Transverse colon (tissue), 4 donors: Measurements from ENCODE around the gene SDK1. TPM values are rescaled to one million over a fixed set of nuclear protein-coding genes. Genes with fewer than 3 reads are reported as not detected.

Experiments used
- DNase-seq: peaks from one replicate; pipeline ENCODE4 v3.0.0-alpha.2; 2019
- H3K27ac ChIP-seq, 4 donors: fragments of 200-600 bp; sonication (generic); 2 replicates each; pipeline ENCODE4 v1.5.1; 2016 to 2018; ENCODE audit warnings: inconsistent platforms in 4 of 4
- H3K27me3 ChIP-seq: fragments of 200-600 bp; sonication (generic); 2 replicates; pipeline ENCODE4 v1.5.1; 2017; ENCODE audit warnings: inconsistent platforms
- H3K36me3 ChIP-seq, 4 donors: fragments of 200-600 bp; sonication (generic); 2 replicates each; pipeline ENCODE4 v1.5.1; 2017 to 2019; ENCODE audit warnings: inconsistent platforms in 4 of 4
- H3K4me1 ChIP-seq, 4 donors: fragments of 200-600 bp; sonication (generic); 2 replicates each; pipeline ENCODE4 v1.5.1; 2017 to 2020; ENCODE audit warnings: inconsistent platforms in 4 of 4
- H3K4me3 ChIP-seq, 4 donors: fragments of 200-600 bp; sonication (generic); 1 replicate in 1 of 4; 2 replicates in 3 of 4; pipeline versions ENCODE4 v1.5.1 to v1.6.1; 2017 to 2019; ENCODE audit warnings: inconsistent platforms in 4 of 4
- H3K9me3 ChIP-seq, 2 donors: fragments of 200-600 bp; sonication (generic); 2 replicates each; pipeline ENCODE4 v1.5.1; 2017 to 2019; ENCODE audit warnings: inconsistent platforms in 2 of 2
- CTCF ChIP-seq, 5 experiments: fragments of 200-600 bp in 3 of 5; fragments of 450-650 bp in 2 of 5; sonication (generic) in 3 of 5; IDR thresholded peaks; 1 replicate in 2 of 5; 2 replicates in 3 of 5; pipeline ENCODE4 v1.5.1; 2016 to 2017; ENCODE audit warnings: antibody characterized with exemption in 5 of 5, inconsistent platforms in 3 of 5, mild to moderate bottlenecking in 2 of 5, moderate library complexity in 1 of 5
- EP300 ChIP-seq: sonication (generic); formaldehyde crosslinking; IDR thresholded peaks from one replicate; pipeline ENCODE4 v1.6.1; 2017; ENCODE audit warnings: antibody characterized with exemption, low read depth
- POLR2A ChIP-seq: fragments of 450-650 bp; IDR thresholded peaks from one replicate; pipeline ENCODE4 v1.6.1; 2016; ENCODE audit warnings: antibody characterized with exemption, mild to moderate bottlenecking, moderate library complexity
- POLR2AphosphoS5 ChIP-seq, 3 donors: sonication (generic); formaldehyde crosslinking; IDR thresholded peaks; one replicate each; pipeline ENCODE4 v1.6.1; 2016; ENCODE audit warnings: antibody characterized with exemption in 3 of 3
- WGBS, 2 donors: methylation state at CpG; one replicate each; pipeline ENCODE4 v1.1.5; 2018; ENCODE audit warnings: low coverage in 1 of 2; 5-methylcytosine and 5-hydroxymethylcytosine counted together
- in situ Hi-C, 4 donors: fragments of 200-750 bp; cut with MboI; loops; one replicate each; pipeline versions ENCODE4 v1.15.0 to v1.15.1; 2017; ENCODE audit warnings: low sequenced_read_pairs in 3 of 4, low pct_ligation_motif_present in 1 of 4, low pct_unique_long_range_greater_than_20kb in 1 of 4
- intact Hi-C: fragments of 100-400 bp; cut with DNase I; formaldehyde crosslinking; loops from one replicate; pipeline ENCODE4 v1.15.1; 2023; ENCODE audit warnings: low total_unique reads
- total RNA-seq, 4 donors: library from RNA; depleted of rRNA; stranded (reverse); fragments of >200 nt; gene quantifications; one replicate each; pipeline ENCODE4 v1.1.0, GENCODE V29; 2016

The SDK1 gene
- total RNA-seq, 4 donors from 2014 or later: 4.0 to 8.6 (median 5.4) TPM

- no peak for TF ChIP-seq POLR2AphosphoS5 (IDR thresholded peaks at IDR 0.05)
- TF ChIP-seq EP300: no peak
- TF ChIP-seq POLR2A: no peak
- no peak for TF ChIP-seq CTCF (IDR thresholded peaks at IDR 0.05)
- H3K9me3 ChIP-seq: peaks cover 0 to 15% of the 10 kb centered on the region in 2 donors
- H3K36me3 ChIP-seq: no peaks in the 10 kb centered on the region
- in situ Hi-C loops (no loop called here), intact Hi-C loops (no loop called here)
- DNase-seq: no peak
- H3K27me3 ChIP-seq: no peaks in the 10 kb centered on the region
- no peak overlapping the region for H3K27ac ChIP-seq
- H3K4me3 ChIP-seq: no peak overlapping the region
- 92 to 100% methylated on average over 1 to 2 of the region's 2 CpGs for whole genome bisulfite sequencing, 2 donors
- H3K4me1 ChIP-seq: no peaks in the 10 kb centered on the region
Measured at GRCh38 chr7:4123346-4123745, 822.3 kb downstream of the SDK1 start.

DNA sequence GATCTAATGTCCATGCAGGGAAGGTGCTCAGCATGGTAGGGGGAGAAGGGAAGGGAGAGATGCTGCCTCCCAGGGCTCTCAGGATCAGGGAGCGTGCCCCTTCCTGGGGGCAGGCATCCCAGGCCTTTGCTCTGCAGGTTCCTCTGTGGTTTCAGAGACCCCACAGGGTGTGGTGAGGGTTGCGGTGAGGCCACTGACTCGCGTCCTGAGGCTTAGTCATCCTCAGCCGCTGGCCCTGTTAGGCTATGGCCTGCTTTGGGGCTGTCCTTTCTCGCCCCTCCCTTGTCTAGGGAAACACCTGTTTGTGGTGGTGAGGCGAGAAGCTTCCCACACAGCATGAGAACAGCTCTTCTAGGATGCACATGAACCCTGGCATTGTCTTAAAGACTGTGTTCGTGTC, 822.8 kb downstream of the SDK1 start:
- TF ChIP-seq POLR2AphosphoS5 (IDR thresholded peaks at IDR 0.05) (no peak), EP300 (no peak), CTCF (IDR thresholded peaks at IDR 0.05) (no peak)
- Histone ChIP-seq H3K27ac (no peak overlapping the region), H3K27me3 (no peaks in the 10 kb centered on the region), H3K4me1 (no peaks in the 10 kb centered on the region), H3K9me3 (peaks cover 0 to 15% of the 10 kb centered on the region in 2 donors), H3K36me3 (no peaks in the 10 kb centered on the region), H3K4me3 (no peak overlapping the region)
- in situ Hi-C loops (no loop called here), intact Hi-C loops (no loop called here)
- DNase-seq: no peak
- 63% methylated on average over 8 of the region's 8 CpGs; no CpG with 5 or more reads in 1 of the 2 donors for WGBS, 2 donors

DNA sequence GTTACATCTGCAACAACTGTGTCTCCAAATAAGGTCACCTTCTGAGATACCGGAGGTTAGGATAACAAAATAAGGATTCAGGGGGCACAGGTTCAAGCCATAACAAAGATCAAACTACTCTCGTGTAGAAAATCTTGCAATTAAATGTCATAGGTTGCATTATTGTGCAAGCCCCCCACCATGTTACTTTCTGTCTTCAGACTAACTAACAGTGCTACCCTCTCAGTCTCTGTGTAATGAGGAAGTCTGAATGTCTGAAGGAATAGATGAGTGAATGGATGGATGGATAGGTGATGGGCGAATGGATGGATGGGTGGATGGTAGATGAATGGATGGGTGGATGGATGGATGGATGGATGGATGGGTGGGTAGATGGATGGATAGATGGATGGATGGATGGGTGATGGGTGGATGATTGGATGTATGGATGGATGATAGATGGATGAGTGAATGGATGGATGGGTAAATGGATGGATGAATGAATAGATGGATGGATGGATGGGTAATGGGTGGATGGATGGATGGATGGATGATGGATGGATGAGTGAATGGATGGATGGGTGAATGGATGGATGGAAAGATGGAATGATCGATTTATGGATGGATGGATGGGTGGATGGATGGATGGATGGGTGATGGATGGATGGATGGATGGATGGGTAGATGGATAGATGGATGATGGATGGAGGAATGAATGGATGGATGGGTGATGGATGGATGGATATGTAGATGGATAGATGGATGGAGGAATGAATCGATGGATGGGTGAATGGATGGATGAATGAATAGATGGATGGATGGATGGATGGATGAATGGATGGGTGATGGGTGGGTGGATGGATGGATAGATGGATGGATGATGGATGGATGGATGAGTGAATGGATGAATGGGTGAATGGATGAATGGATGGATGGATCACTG, 823.8 kb downstream of the SDK1 start:
- Histone ChIP-seq H3K27me3 (no peaks in the 10 kb centered on the region), H3K9me3 (peaks cover 0 to 11% of the 10 kb centered on the region in 2 donors), H3K4me3 (no peak overlapping the region), H3K27ac (no peak overlapping the region), H3K36me3 (no peaks in the 10 kb centered on the region), H3K4me1 (no peaks in the 10 kb centered on the region)
- 89 to 92% methylated on average over 5 of the region's 5 CpGs for WGBS, 2 donors
- TF ChIP-seq POLR2A (no peak), CTCF (IDR thresholded peaks at IDR 0.05) (no peak), POLR2AphosphoS5 (IDR thresholded peaks at IDR 0.05) (no peak), EP300 (no peak)
- no peak for DNase-seq
- intact Hi-C loops (no loop called here), in situ Hi-C loops (no loop called here)

- in situ Hi-C loops: no loop called here
- intact Hi-C loops: no loop called here
- Histone ChIP-seq H3K27ac (no peak overlapping the region), H3K4me3 (no peak overlapping the region), H3K36me3 (no peaks in the 10 kb centered on the region), H3K9me3 (no peaks in the 10 kb centered on the region), H3K4me1 (no peaks in the 10 kb centered on the region), H3K27me3 (no peaks in the 10 kb centered on the region)
- TF ChIP-seq CTCF (IDR thresholded peaks at IDR 0.05) (no peak), EP300 (no peak), POLR2AphosphoS5 (IDR thresholded peaks at IDR 0.05) (no peak), POLR2A (no peak)
- 91 to 100% methylated on average over 2 to 21 of the region's 21 CpGs for WGBS, 2 donors
- DNase-seq: no peak
Measured at GRCh38 chr7:4127909-4128560, 827.0 kb downstream of the SDK1 start.
